DMS153 treated with DMSO at 0.1 percent for 48 hours (cell line): ENCODE measurements around the gene DDN.

ENCODE experiments used
- DNase-seq: peaks from one replicate; lab custom pipeline; 2025; ENCODE audit not compliant: unreplicated experiment; lab: John Stamatoyannopoulos, UW

The DDN gene

GRCh38 chr12:49014547-49014946, 15.4 kb upstream of the DDN start:
- DNase-seq = no peak

DNA sequence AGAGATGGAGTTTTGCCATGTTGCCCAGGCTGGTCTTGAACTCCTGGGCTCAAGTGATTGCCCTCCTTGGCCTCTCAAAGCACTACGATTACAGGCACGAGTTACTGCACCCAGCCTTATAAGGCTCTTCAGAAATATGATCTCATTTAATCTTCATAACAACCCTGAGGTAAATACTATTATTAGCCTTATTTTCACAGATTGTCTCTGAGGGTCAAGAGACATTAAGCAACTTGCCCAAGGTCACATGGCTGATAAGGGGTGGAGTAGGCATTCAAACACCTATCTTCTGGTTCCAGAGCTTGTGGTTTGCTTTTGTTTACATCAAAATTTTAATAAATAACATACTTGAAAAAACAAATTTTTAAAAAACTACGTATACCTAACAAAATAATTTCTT, 14.3 kb upstream of the DDN start:
- no peak for DNase-seq

DNA sequence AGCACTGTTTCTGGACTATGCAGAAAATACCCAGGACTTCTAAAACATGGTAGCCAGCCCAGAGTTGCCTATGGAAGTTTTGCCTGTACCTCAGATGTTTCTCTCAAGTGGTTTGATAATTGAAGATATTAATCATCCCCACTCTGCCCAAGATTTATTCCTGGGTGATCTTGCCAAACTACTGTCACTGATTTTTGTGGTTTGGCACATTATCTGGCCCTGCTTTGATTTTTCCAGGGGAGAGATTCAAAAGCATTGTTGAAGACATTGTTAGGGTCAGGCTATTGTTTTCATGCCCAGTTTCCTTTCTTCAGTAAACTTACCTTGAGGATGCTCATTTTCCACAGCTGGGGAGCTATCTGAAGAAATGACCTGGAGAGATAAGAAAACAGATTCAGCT, 13.6 kb upstream of the DDN start:
- DNase-seq = no peak

DNA sequence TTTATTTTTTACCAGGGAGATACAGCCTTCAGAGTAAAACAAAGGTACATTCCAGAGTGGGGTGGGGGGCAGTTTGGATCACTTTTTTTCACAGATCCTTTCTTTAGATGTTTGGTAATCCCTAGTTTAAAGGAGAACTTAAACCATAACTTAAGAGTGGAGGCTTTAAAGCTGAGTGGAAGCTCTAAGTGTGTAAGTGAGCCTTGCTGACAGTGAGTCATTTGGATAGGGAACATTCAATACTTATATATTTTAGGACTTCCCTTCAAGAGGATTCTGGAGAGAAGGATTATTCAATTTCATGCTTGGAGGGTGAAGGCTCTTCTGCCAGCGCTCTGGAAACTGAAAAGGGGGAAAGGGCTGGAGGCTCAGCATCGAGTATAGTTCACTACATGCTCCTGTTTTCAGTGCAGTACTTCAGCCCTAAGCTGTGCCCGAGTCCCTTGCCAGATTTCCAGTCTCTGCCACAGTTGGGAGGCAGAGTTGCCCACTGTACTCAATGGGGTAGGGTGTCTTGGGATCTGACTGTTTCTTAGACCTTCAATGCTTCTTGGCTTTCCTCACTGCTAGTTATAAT, 11.0 kb upstream of the DDN start:
- no peak for DNase-seq

GRCh38 chr12:49008943-49009342, 9.8 kb upstream of the DDN start:
- DNase-seq = no peak

GRCh38 chr12:49000346-49000745, 1.2 kb upstream of the DDN start:
- no peak for DNase-seq

DNA sequence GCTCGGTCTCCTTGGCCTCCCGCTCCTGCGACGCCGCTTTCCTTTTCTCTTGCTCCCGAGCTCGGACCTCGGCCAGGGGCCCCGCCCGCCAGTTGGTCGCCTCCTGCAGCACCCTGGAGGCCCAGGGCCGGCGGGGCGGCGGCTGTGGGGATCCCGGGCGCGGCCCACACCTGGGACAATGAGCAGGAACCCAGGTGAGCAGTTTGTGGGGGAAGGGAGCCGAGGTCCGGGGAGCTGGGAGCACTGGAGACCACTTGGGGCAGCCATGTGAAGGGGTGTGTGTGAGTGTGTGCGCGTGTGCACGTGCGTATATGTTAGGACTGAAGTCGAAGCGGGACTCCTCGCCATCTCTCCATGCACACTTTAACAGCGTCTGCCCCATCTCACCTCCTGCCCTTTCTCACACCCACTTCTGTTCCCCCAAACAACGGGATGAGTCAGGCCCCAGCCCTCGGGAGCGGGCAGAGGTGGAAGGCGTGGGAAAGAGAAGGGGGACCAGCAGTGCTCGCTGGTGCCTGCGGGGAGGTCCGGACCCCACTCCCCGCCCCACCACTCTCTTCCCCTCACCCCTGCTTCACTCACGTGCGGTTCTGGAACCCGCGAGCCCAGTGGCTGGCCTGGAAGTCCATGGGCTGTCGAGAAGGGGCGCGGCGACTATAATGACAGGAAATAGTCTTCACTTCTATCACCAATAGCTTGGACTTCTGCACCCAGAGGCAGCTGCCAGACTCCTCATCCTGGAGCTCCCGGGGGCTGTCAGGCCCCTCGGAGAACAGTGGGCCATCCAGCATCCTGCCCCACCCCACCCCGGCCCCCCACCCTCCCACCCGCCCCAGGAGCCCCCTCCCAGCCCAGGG, 450 bp downstream of the DDN start:
- DNase-seq = no peak

DNA sequence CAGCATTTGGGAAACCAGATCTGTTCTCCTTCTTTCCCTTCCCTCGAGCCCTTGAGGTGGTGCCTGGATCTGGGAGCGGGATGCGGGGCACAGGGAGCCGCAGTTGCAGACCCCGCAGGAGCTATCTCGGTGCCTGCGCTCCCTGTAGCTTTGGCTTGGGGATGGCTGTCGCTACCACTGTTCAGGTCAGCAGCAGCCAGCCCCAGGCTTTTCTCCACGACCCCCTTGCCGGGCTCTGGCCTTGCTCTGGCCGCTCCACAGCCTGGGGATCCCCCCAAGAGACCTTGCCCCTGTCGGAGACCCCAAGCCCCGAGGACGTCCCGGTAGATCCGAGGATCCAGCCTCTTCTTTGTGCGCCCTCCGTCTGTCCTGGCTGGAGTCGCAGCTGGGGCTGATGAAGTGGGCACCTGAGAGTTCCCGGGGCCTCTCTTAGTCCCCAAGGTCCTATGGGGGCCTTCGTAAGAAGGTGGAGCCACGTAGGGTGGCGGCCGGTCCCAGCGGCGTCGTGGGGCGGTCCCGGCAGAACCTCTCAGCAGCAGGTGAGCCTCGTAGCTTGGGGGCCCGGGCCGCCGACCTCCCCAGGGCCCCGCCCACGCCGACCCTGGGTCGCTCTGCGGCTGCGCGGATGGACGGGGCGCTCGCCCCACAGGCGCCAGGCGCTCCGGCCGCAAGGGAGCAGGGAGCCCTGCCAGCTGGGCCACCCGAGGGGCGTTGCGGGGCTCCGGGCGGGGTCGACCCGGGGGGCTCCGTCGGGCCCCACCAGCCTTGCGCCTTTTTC, 1.3 kb downstream of the DDN start:
- DNase-seq = no peak

DNA sequence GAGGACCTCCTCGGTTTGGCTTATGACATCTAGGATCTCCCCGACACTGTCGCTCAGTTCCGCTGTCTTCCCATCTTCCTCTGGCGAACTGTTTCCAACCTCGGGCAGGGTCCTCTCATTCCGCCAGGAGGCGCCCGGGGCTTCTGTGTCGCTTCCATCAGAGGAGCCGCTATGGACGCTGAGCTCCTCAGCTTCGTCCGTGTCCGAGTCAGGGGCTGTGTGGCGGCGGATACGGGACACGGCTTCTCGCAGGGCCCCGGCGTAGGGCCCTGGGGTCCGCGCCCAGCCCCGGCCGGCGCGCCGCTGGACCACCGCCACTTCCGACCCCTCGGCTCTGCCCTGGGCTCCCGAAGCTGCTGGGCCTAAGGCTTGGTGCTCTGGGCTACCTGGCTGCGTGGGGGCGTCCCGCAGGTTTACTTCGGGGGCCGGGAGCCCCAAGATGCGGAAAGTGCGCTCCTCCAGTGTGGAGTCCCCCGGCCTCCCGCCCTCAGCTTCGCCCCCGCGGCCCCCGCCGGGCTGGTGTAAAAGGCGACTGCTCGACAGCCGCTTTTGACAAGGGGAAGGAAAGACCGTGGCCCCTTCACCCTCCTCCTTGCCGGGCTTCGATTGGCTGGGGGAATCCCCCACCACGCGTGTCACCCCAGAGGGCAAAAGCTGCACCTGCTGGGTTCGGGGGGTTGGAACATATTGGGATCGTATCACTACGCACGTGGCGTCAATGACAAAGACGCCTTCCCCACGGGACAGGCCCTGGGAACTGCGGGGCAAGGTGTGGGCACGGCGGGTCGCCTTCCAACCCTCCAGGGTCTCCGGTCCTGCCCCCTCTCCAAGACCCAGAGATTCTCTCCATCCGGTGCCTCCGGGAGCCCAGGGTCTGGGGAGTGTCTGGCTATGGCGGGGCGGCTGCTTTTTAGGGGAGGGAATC, 2.1 kb downstream of the DDN start:
- DNase-seq = peak; percentile 53

DNA sequence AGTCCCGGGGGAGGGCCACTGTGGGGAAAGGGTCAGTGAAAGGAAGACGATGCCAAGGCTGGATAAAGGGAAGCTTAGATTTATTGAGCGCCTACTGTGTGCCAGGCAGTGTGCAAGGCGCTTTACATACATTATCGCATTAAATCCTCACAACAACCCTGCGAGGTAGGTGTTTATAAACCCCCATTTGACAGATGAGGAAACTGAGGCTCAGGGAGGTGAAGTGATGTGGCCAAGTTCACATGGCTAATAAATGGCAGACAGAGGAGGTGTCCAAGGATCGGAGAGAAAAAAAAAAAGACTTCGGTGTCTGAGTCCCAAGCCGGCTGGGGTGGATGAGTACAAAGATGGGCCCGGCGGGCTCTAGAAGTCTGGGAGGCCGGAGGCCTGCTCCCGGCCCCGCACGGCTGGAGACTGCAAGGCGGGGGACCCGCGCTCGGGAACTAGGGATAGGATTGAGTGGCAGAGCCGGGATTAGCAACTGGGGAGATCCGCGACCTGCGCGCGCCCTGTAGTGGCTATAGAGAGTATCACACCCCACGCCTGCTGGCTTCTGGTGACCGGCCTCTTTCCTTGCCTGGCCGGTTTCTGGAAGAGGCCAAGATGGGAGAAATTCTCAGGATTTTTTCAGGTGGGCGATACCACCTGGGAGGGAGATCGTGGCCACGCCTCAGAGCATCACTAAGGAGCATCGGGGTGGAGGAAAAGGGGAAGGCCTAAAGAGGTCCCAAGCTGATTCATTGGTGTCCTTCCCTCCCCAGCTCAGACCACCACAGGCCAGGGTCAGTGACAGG, 3.9 kb downstream of the DDN start:
- peak; percentile 68 for DNase-seq

- no peak for DNase-seq
These were observed 4.7 kb downstream of the DDN start for GRCh38 chr12:48994224-48995085.

DNA sequence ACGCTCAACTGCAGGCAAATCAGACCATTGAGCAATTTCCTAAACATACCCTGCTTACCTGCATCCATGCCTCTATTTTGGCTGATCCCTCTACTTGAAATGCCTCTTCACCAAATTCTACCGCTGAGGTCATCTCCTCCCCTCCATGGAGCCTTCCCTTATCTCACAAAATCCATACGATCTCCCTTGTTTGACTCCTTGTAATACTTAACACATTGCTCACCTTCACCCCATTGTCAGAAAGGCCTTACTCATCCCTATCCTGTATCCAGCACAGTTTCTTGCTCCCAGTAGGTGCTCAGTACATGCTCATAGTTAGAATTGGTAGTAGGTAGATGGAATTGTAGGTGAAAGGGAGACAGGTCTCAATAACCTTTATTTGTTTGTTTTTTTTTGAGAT, 5.4 kb downstream of the DDN start:
- DNase-seq = no peak

- DNase-seq = no peak
These were observed 7.7 kb downstream of the DDN start for GRCh38 chr12:48991247-48992050.

- DNase-seq = no peak
These were observed 8.6 kb downstream of the DDN start for GRCh38 chr12:48990552-48990951.

GRCh38 chr12:48988030-48988649, 11.0 kb downstream of the DDN start:
- peak; percentile 17 for DNase-seq

DNA sequence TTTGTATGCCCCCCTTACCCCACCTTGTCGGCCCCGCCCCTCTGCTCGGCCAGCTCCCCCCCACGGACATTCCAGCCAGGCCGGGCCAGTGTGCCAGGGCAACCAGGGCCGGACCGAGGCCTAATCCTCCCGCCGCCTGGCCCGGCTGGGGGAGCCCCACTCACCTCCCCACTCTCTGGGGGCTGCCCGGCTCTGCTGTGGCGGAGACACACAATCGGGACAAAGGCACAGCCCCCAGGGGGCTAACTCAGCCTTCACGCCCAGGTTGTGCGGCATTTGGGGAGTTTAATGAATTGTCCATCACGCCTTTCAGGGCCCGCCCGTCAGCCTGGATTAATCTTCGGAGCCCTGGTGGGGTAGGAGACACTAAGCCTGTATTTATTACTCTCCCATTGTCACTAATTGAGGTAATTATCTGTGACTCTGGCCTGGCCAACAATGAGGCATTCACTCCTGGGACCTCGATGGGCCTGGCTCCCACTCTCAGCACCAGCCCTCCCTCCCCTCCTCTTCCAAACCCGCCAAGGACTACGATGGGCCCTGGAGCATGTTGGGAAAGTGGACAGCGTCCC, 12.4 kb downstream of the DDN start:
- DNase-seq = no peak

- DNase-seq = no peak
These were observed 13.3 kb downstream of the DDN start for GRCh38 chr12:48985901-48986300.

- no peak for DNase-seq
These were observed 13.7 kb downstream of the DDN start for GRCh38 chr12:48985475-48985897.
